Fibroblast of mammary gland (primary cell): ENCODE data around the gene PALMD.

ENCODE experiments used
- DNase-seq: peaks from one replicate; pipeline ENCODE4 v3.0.0-alpha.2; 2010; ENCODE audit warnings: low read depth
- H3K4me3 ChIP-seq: 2 replicates; pipeline ENCODE4 v1.5.1; 2011; ENCODE audit warnings: low read depth, mild to moderate bottlenecking, low read length, moderate library complexity; ENCODE audit not compliant: control insufficient read depth
- TF ChIP-seq, protein P1 (sequence below): conservative IDR thresholded peaks from 2 replicates; pipeline ENCODE4 v1.5.1; 2011; ENCODE audit warnings: low read depth, low read length, inconsistent platforms; ENCODE audit not compliant: control insufficient read depth, insufficient read depth

Gene PALMD

GRCh38 chr1:99659755-99660210 is 13.9 kb downstream of the PALMD start:
- no peak overlapping the region for H3K4me3 ChIP-seq
- TF ChIP-seq, protein P1, sequence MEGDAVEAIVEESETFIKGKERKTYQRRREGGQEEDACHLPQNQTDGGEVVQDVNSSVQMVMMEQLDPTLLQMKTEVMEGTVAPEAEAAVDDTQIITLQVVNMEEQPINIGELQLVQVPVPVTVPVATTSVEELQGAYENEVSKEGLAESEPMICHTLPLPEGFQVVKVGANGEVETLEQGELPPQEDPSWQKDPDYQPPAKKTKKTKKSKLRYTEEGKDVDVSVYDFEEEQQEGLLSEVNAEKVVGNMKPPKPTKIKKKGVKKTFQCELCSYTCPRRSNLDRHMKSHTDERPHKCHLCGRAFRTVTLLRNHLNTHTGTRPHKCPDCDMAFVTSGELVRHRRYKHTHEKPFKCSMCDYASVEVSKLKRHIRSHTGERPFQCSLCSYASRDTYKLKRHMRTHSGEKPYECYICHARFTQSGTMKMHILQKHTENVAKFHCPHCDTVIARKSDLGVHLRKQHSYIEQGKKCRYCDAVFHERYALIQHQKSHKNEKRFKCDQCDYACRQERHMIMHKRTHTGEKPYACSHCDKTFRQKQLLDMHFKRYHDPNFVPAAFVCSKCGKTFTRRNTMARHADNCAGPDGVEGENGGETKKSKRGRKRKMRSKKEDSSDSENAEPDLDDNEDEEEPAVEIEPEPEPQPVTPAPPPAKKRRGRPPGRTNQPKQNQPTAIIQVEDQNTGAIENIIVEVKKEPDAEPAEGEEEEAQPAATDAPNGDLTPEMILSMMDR = no peak
- DNase-seq = peak; percentile 45

DNA sequence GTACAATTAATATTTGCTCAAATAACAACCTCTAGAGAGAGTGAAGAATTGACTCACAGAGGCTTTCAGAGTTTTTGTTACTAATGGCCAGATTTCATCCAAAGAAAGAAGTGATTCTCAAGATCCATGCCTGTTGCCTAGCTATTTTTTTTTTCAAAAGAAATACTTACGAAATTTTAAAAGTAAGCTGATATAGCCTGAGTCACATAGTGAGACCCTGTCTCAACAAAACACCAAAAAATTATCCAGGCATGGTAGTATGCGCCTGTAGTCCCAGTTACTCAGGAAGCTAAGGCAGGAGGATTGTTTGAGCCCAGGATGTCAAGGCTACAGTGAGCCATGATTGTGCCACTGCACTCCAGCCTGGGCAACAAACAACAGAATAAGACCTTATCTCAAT is 14.6 kb downstream of the PALMD start:
- DNase-seq = no peak
- TF ChIP-seq, protein P1 = no peak

DNA sequence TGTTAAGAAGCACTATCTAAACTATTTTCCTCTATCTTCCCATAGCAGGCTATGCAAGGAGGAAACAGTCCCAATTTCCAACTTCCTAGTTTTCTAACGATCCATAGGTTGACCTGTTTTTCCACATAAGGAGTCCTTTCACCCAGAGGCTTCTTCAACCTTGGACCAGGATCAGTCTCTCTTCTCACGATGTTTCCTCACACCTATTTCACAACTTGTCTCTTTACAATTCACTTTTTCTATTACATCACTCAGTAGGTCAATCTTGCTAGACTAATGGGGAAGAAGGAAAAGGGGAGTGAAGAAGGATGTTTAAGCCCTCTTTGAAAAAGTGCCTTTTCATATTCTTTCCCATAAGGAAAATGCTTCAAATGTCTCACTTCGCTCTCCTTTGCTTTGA is 15.9 kb downstream of the PALMD start:
- DNase-seq = peak; percentile 68
- H3K4me3 ChIP-seq = no peak overlapping the region
- TF ChIP-seq, protein P1 = no peak

More for the DNA sequence above, 14.6 kb downstream of the PALMD start:
- H3K4me3 ChIP-seq = no peak overlapping the region

- H3K4me3 ChIP-seq = no peak overlapping the region
- TF ChIP-seq, protein P1 = no peak
- DNase-seq = peak; percentile 97
Observed at GRCh38 chr1:99662539-99663080, 16.7 kb downstream of the PALMD start.

DNA sequence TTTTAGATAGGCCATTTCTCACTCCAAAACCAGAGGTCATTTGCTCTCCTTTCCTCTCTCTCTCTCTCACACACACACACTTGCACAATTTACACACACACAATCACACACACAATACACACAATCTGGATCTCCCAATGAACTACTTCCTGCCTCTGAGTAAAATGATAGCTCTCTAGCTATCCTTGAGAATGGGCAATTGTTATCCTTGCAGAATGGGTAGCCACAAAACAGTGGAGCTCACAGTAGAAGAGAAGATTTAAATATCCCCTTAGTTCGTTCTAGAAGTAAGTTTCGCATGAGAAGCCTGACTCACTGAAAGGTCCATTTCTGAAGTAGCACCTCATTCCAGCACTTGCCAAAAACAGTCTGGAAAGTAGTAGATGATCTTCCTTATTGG is 17.6 kb downstream of the PALMD start:
- DNase-seq = no peak
- no peak overlapping the region for H3K4me3 ChIP-seq
- TF ChIP-seq, protein P1 = no peak

GRCh38 chr1:99665212-99665611 is 19.3 kb downstream of the PALMD start:
- H3K4me3 ChIP-seq = no peak overlapping the region
- TF ChIP-seq, protein P1 = no peak
- DNase-seq = no peak

GRCh38 chr1:99669376-99669775 is 23.5 kb downstream of the PALMD start:
- TF ChIP-seq, protein P1 = no peak
- DNase-seq = no peak
- no peak overlapping the region for H3K4me3 ChIP-seq
